Epithelial cell of proximal tubule (primary cell): ENCODE results near the gene HTR1E. TPM values are rescaled to one million over a fixed set of nuclear protein-coding genes. Genes with fewer than 3 reads are reported as not detected.
"Not testable (repeated sequence)": the region's sequence is repeated elsewhere in the genome, so short reads cannot be mapped to it uniquely, and the experiment has no call there.

Experiments used
- DNase-seq: peaks from one replicate; pipeline ENCODE4 v3.0.0-alpha.2; 2011; ENCODE audit warnings: low read depth
- H3K4me3 ChIP-seq: 2 replicates; pipeline ENCODE4 v1.5.1; 2011; ENCODE audit warnings: low read depth, mild to moderate bottlenecking, low read length
- total RNA-seq: library from RNA; depleted of rRNA; stranded (reverse); fragments of >200 nt; gene quantifications from 2 replicates; pipeline ENCODE4 v1.2.3, GENCODE V29; 2015
- TF ChIP-seq, protein P1 (sequence below): conservative IDR thresholded peaks from 2 replicates; pipeline ENCODE4 v1.5.1; 2012; ENCODE audit warnings: low read depth, mild to moderate bottlenecking, low read length

HTR1E gene, protein sequence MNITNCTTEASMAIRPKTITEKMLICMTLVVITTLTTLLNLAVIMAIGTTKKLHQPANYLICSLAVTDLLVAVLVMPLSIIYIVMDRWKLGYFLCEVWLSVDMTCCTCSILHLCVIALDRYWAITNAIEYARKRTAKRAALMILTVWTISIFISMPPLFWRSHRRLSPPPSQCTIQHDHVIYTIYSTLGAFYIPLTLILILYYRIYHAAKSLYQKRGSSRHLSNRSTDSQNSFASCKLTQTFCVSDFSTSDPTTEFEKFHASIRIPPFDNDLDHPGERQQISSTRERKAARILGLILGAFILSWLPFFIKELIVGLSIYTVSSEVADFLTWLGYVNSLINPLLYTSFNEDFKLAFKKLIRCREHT
- total RNA-seq: not detected in 2 replicates

DNA sequence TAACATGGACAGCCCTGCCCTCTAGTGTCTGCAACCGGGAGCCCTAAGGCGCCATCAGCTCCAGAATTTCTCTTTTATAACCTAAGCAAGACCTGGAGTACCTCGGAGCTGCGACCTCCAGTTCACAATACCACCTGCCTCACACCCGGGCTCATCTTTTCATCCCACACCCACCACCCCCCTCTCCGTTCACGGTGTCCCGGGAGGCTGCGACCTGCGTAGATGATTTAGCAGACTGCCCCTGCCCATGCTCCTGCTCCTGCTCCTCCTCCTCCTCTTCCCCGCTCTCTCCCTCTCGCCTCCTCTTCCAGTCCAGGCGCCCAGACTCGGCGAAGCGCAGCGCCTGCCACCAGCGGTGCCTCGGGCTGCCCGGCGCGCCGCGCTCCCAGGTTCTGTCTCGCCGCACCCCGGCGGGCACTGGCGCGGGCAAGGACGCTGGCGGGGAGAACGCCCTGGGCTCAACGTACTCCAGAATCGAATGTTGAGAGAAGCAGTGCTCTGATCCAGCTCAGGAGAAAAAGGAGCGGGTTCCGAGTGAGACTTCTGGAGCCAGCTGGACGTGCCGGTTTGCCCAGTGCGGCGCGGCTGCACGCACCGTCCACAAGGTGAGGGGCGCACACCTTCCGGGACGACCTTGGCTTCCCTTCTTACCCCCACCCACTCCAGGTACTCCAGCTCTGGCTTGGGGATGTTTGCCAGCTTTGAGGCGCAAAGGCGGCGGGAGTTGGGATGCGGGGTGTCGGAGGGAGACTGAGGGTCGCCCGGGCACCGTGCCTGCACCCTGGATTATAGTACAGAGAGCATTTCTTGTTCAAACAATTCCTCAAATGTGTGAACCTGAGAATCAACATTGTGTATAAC is at the start of gene HTR1E:
HTR1E (plus strand) TSS at position 310 of the 861 bp plus-strand sequence. CDS start 77,807 bp downstream, outside the sequence.
- DNase-seq: no peak
- H3K4me3 ChIP-seq: peak within 1 kb of the TSS; percentile 40
- TF ChIP-seq, protein P1, sequence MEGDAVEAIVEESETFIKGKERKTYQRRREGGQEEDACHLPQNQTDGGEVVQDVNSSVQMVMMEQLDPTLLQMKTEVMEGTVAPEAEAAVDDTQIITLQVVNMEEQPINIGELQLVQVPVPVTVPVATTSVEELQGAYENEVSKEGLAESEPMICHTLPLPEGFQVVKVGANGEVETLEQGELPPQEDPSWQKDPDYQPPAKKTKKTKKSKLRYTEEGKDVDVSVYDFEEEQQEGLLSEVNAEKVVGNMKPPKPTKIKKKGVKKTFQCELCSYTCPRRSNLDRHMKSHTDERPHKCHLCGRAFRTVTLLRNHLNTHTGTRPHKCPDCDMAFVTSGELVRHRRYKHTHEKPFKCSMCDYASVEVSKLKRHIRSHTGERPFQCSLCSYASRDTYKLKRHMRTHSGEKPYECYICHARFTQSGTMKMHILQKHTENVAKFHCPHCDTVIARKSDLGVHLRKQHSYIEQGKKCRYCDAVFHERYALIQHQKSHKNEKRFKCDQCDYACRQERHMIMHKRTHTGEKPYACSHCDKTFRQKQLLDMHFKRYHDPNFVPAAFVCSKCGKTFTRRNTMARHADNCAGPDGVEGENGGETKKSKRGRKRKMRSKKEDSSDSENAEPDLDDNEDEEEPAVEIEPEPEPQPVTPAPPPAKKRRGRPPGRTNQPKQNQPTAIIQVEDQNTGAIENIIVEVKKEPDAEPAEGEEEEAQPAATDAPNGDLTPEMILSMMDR: peak; percentile 62

DNA sequence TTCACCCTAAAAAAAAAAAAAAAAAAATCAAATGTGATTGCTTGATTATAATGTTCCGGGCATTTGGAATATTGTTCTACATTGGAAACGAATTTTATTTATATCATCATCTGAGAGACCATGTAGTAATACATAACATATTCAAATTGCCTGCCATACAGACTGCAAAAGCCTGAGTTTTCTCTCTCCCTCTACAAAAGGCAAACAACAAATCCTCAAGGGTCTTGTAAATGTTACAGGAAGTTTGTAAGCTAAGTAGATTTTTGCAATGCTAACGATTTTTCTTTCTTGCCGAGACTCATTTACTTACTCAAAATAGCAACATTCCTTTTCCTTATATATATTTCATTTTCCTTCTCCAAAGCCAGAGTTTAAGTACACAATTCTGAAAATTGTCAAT is 49.0 kb upstream of the HTR1E start:
- TF ChIP-seq, protein P1: no peak
- H3K4me3 ChIP-seq: no peak overlapping the region
- no peak for DNase-seq

DNA sequence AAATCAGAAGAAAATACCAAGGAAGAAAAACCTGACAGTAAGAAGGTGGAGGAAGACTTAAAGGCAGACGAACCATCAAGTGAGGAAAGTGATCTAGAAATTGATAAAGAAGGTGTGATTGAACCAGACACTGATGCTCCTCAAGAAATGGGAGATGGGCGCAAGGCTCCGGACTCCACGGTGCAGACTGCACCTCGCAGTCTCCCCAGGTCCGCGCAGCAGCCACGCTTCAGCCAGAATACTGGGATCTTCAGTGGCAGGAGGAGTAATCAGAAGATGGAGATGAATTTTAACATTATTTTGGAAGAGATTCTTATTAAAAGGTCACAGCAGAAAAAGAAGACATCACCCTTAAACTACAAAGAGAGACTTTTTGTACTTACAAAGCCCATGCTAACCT is 40.1 kb upstream of the HTR1E start:
- H3K4me3 ChIP-seq: not testable (repeated sequence)

DNA sequence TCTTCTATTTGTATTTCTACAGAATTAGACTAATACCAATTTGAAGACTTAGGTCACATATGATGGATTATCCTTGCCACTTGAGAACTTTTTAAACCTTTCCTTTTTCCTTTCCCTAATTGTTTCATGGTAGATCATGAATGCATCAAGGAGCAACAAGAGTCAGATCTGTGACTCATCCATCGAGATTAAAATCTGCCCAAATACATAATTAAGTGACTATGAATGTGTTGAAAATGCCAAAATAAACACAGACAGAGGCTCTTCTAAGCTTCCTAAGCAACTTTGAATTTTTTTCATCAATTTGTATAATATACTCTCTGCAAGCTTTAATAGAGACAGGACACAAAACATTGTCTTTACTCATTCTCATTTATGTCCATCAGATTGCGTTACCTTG is 23.5 kb upstream of the HTR1E start:
- TF ChIP-seq, protein P1: no peak
- no peak for DNase-seq

More for the DNA sequence above, 40.1 kb upstream of the HTR1E start:
- not testable (repeated sequence) for DNase-seq

DNA sequence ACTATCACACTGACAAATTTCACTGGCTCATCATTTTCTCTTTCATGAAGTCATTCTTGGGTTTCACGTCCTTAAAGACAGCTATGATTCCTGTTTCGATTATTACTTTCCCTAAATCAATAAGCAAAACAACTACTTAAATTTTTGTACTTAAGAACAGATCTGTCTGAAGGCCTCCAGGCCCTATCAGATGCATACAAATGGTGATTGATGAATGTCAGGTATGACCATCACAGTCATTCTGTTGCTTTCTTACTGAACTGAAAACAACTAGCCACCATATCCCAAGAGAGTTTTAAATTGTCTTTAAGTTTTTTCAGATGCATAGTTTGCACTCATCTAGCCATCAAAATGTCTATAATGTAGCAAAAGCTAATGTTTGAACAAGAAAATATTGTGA is 20.9 kb upstream of the HTR1E start:
- TF ChIP-seq, protein P1: no peak
- DNase-seq: no peak

More for the DNA sequence above, 23.5 kb upstream of the HTR1E start:
- H3K4me3 ChIP-seq: no peak overlapping the region

DNA sequence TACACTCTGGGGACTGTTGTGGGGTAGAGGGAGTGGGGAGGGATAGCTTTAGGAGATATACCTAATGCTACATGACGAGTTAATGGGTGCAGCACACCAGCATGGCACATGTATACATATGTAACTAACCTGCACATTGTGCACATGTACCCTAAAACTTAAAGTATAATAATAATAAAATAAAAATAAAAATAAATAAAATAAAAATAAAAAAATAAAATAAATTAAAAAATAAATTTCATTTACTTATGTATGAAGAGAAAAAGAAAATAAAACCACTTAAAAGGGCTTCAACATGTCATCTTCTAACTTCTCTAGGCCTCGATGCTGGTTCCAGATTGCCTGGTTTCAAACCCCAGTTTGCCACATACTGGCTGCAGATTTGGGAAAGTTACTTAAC is 10.2 kb upstream of the HTR1E start:
- not testable (repeated sequence) for DNase-seq

More for the DNA sequence above, 20.9 kb upstream of the HTR1E start:
- no peak overlapping the region for H3K4me3 ChIP-seq

DNA sequence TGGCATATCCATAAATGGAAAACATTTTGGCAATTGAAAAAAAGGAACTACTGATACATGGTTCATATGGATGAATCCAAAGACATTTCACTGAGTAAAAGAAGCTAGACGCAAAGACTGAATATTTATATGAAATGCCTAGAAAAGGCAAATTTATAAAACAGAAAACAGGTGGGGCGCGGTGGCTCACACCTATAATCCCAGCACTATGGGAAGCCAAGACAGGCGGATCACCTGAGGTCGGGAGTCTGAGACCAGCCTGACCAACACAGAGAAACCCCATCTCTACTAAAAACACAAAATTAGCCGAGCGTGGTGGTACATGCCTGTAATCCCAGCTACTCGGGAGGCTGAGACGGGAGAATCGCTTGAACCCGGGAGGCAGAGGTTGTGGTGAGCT is 9.5 kb upstream of the HTR1E start:
- DNase-seq, H3K4me3 ChIP-seq: not testable (repeated sequence)

More for the DNA sequence above, 10.2 kb upstream of the HTR1E start:
- not testable (repeated sequence) for H3K4me3 ChIP-seq

DNA sequence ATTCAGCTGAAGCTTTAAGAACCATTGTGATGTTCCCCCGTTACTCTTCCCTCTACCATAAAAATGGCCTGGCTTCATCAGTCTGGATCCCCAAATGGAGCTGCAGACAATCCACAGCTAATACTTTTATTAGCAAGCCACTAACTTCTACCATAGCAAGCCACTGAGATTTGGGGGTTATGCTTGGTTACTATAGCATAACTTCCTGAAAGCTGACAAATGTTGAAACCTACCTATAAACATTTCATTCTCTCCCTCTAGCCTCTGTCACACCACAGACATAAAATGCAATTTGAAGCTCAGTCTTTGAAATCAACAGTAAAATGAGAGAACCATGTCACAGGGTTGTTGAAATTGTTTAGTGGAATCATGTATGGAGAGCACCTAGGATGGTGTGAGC is 3.0 kb upstream of the HTR1E start:
- no peak for DNase-seq
- TF ChIP-seq, protein P1: no peak
- no peak overlapping the region for H3K4me3 ChIP-seq
